GM19351 (cell line): ENCODE results near the gene ZBTB16.

Experiments
- ATAC-seq: cut with Tn5 transposase; IDR thresholded peaks from one replicate; pipeline ENCODE4 v1.9.1; 2021; ENCODE audit warnings: mild to moderate bottlenecking, moderate library complexity; ENCODE audit not compliant: unreplicated experiment

Gene ZBTB16

DNA sequence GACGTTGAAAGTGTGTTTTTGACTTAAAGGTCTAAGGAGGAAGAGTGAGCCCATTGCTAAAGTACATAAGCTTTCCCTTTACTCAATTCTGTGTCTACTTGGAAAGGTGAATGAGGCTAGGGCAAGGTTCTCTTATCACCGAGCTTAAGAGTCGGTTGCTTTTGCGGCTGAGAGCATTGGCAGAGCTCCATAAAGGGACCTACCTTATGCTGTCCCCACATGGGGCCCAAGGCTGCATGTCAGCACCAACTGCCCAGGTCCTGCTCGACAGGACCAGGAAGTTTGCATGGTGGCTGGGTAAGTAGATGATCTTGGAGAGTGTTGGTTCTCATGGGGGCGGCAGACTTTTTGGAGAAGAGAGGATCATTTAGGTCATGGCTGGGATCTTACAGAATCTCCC is 91.2 kb downstream of the ZBTB16 start:
- no peak for ATAC-seq

DNA sequence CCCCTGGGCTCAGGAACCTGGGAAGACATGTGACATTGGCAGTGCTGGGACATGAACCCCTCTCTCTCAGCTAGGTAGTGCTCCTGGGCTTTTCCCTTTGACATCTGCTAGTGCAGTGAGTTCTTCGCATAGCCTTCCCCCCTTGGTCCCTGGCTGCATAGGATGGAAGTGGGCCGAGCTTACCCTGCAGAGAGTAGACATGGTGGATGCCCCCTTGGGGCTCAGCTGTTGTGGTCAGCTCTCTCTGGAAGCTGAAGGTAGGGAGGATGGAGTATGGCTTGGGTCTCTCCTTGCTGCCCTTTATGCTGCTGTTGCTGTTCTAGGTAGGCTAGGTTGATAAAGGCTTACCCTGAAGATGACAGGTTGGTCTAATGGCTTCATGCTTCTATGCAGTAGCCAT is 92.1 kb downstream of the ZBTB16 start:
- ATAC-seq = no peak

DNA sequence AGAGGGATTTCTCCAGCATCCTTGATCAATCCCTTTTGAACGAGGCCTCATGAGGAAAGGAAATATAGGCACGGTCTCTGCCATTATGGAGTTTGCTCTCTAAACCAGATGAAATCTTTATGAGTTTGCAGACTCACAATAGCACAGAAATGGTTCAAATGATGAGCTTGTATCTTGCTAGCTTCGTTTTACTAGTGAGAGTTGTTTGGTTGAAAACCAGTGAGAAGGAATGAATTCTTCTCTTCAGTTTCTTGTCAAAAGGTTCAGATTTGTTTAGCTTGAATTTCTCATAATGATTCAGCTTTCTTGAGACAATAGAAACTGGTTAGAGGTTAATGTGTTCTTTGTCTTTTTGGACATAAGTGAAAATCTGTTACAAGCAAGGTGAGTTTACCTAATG is 92.7 kb downstream of the ZBTB16 start:
- no peak for ATAC-seq

DNA sequence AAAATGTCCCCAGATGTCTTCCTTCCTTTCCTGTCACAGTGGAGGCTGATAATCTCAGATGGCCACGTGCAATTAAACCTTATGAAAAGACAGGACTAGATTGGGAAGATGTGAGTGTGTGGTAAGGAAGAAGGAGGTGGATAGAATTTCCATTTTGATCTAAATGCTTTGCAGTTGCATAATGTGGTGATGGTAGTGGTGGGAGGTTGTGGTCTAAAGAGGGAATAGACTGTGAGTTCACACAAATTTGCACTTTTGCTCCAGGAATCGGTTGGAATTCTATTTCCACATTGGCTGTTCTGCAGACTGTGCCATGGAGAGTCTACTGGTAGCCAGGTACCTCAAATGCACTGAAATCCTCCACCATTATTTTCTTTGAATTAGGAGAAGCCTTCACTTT is 93.3 kb downstream of the ZBTB16 start:
- no peak for ATAC-seq

DNA sequence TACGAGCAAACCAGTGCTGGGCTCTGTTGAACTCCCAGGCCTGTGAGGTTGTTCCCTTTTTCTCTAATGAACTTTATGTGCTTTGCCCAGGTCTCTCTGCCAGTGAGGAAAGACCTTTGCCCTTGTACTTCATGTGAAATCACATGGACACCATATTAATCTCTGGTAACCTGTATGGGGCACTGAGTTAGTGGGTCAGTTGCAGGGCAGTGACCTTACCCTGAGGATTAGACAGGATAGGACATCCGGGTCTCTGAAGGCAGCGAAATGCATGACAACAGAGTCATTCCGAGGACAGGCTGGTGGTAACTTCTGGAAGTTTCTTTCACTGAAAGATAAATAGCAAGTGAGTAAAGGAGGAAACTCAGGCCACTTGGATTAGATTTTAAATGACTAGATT is 93.7 kb downstream of the ZBTB16 start:
- ATAC-seq = no peak

DNA sequence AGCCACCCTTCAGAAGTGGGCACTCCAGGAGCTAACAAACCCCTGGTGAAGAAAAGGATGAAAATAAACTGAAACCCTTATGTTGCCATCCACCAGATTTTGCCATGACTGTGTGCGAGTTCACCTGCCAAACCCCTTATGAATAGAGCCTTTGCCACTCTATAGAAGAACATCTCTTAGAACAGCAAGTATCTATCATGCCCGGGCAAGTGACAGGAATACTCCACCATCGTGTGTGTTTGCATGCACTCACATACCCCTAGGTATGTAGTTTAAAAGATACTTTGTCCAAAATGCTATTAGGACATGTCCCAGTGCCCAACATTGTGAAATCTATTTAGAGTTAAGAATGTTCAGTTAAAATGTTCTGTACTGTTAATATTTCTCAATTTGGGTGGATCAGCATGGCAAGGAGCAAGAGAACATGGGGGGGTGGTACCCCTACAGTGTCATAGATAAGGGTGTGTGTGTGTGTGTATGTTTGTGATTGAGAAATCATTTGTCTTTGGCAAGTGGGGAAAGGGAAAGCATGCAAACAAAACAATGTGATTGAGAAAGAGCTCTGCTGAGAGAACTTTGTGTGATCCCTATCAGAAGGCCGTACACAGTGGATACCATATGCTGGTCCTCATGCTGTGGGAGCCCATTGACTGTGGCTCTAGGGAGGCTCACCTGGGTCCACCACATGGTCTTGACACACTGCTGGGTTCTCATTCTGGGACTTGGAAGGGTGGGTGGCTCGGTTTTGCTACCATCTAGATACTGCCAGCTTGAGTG is 94.9 kb downstream of the ZBTB16 start:
- no peak for ATAC-seq

DNA sequence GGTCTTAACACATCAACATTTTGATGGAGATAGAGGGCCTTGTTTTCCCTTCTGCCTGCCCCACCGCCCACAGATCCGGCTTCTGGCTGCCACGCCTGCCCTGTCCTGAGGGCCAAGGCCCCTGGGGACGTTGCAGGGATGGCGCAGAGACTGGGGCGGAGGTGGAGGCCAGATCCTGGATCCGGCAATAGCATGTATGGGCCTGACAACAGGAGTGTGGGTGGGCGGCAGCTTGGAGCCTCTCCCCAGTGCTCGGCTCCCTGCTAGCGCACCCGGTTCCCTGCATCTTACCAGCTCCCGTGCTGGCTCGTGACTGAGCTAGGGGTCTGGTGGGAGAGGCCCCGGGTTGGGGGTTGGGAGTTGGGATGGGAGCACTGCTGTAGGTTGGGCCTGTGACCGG is 95.6 kb downstream of the ZBTB16 start:
- no peak for ATAC-seq

DNA sequence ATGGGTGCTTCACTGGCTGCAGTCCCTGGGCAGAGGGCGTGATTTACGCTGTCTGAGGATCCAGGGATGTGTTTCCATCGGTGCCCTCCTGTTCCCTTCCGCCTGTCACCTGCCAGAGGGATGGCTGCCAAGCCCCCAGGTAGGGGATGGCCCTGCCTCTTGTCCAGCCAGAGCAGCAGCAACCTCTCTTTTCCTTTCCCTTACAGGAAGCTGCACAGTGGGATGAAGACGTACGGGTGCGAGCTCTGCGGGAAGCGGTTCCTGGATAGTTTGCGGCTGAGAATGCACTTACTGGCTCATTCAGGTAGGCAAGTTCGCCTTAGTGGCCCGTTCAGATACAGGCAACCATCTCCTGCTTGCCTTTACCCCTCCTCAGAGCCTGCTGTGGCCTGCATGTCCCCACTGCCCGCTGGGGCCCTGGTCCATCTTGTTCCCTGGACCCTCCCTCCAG is 96.6 kb downstream of the ZBTB16 start:
- no peak for ATAC-seq

DNA sequence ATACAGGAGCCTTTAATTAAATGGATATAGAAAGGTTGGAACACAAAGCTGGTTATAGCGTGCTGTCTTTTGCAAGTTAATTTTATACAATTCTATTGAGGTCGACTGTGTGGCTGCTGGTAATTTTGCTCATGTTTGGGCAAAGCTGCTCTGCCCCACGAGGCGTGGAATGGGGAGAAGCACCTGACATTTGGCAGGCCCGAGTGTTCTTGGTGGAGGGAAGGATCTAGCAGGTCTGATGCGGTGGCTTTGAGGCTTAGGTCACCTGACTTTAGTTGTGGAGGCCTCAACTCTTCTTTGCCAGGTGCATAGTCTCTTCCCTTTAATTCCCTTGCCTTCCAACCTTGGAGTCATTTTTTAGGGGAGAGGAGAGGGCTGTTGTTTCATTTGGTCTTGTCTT is 97.3 kb downstream of the ZBTB16 start:
- no peak for ATAC-seq

DNA sequence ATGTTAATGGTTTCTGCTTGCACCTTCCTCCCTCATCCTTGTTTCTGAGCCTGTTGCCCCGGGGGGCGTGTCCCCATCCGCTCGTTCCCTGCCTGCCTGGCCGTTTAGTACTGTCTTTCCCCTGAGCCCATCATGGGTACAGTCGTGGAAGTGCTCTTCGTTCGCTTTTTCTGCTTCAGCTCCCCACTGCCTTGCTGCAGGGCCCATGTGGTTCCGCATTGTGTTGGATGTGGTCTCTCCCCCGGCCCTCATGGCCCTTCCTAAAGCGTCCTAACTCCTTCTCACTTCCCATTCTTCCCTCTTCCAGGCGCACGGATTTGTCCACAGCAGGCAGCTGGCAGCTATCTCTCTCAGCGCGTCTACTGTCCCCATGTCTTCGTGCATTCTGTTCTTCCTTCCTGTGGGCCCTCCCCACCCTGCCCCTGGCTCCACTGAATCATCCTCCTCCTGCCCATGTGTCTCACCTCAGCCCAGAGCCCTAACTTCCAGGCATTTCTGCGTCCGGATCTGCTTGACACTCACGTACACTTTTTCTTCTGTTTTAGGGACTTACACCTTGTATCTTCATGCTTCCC is 98.1 kb downstream of the ZBTB16 start:
- no peak for ATAC-seq

DNA sequence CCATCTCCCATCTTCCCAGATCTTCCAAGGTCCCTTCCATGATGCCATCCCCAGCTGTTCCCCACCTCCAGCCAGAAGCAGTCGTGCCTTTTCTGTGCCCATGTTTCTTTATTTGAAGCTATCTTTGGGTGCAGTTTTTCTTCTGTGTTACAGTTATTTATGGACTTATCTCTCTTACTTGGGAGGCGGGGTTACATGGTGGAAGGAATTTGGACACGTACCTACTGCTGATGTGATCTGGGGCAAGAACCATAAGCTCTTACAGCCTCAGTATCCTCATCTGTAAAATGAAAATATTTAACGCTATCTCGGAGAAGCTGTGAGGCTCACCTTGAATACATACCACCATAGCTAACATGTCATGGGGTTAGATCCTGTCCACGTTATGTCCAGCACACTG is 98.9 kb downstream of the ZBTB16 start:
- ATAC-seq = no peak

DNA sequence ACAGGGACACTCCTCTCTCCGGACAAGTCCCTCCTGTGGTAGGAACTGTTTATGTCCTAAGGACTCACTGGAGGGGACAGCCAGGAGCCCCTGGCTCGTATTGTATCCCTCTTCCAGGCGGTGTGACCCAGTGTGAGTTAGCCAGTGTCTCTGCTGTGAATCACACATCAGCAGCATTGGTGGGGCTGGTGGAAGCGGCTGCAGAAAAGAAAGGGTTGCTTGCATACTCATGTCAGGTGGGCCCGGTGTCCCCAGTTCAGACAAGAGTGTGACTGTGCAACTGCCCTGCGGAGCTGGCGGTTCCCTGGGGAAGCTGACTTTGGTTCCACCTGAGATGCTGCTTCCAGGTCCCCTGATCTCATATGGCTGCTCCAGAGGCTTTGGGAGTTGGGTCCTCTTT is 99.4 kb downstream of the ZBTB16 start:
- no peak for ATAC-seq

DNA sequence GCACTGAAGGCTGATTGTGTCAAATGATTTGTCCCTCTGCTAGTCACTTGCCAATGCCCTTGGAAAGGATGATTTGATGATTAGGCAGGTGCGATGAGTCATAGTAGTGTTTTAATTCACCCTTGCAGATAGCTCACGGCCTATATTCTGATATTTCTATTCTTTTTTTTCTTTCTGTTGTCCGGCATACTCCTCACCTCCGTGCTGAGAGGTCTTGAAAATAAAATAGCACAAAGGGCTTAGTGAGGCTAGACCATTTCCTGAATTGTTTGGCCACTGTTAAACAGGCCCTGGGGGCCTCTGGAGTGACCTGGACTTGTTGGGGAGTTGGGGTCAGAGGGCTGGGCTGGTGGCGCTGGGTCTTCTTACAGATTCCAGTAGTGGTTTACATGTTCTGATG is 99.8 kb downstream of the ZBTB16 start:
- ATAC-seq = no peak

DNA sequence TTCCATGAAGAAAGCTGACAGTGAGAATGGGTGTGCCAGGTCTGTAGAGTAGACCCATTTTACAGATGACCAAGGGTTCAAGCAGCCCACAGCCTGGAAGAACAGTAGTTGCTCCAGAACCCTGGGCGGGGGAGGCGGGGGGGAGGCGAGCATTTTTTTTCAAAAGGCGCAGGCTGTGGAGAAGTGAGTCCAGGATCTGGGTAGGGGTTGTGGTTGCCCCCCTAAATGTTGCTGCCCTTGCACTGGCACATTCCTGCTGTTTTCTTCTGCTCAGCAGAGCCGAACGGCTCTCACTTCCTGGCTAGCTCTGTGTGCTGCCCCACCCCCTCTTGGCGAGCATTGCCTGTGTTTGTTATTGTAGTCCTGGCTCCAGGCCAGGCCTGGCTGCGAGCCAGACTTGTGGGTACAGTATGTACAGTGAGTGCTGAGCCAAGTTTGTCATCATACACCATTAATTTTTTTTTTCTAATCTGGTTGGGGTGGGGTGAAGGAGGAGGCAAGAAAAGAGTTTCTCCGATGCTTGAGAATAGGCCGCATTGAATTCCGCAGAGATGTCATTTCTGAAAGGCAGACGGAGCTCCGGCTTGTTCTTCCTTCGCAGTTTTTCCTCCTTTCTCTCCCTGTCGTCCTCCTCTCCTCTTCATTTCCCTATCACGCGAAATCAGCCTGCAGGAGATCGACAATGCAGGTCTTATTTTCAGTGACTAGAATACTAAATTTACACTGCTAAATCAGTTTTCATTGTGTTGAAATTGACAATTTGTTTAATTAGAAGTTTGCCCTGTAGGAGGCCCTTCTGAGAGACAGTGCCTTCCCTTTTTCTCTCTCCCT is 100.5 kb downstream of the ZBTB16 start:
- peak; percentile 67 for ATAC-seq

DNA sequence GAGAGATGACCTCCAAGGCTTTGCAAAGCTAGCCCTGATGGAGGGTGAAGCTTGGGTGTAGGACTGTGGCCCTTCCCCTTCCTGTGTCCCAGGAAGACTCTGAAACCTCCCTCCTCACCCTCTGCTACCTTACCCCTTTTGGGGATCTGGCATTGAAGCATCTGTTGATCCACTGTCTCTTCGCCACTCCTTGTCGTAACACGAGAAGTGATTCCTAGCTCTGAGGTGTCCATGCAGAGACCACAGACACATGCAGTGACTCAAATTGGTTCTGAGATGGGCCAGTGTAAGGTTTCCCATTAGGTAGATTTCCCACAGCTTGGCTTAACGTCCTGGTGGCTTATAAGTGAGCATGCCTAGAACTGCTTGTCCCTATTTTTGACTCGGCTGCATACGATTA is 101.4 kb downstream of the ZBTB16 start:
- no peak for ATAC-seq

DNA sequence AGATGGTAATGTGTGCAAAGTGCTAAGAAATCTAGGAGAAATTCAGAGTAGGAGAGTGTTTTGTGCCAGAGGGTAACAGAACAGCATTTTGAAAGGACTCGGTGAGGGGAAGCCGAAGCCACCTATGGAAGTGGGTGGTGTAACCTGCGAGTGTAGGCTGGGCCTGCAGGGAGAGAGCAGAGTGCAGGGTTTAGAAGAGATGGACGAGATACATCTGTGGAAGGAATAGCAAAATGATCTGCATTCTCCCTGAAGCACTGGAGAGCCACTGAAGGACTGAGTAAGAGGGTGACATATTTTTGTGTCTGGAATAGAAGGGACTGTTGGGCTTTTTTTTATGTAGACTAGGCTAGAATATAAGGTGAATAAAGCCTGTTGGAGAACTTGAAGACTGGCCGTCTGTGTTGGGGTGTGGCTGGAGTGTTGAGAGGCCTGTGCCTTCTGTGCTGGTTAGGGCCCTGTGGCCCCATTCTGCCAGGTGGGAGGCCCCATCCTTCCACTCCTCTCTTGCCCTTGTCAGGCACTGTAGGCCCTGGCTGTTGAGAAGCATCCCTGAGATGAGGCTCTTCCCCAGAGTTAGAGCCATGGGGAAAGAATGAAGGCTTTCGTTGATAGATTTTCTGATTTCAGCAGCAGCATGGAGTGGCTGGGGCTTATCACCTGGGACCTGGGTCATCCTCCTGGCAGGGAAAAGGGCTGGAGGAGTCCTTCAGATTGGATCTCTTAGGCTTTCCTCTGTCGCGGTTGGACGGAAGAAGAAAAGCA is 102.2 kb downstream of the ZBTB16 start:
- ATAC-seq = no peak

DNA sequence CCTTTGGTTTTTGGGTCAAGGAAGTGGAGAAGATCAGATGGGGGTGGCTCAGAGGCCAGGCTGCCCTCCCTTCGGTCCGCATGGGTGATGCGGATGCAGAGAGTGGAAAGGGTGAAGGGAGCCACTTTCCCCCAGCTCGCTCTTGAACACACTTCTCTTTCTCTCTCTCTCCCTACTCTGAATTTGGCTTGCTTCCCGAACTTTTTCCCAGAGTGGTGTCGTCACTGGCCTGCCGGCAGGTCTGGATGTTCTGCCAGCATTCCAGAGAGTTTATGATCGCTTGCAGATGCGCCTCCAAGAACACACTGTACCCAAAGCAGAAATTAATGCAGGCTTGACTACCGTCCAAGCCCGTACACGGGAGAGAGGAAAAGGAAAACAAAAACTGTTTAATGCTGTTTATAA is 103.2 kb downstream of the ZBTB16 start:
- ATAC-seq = no peak

DNA sequence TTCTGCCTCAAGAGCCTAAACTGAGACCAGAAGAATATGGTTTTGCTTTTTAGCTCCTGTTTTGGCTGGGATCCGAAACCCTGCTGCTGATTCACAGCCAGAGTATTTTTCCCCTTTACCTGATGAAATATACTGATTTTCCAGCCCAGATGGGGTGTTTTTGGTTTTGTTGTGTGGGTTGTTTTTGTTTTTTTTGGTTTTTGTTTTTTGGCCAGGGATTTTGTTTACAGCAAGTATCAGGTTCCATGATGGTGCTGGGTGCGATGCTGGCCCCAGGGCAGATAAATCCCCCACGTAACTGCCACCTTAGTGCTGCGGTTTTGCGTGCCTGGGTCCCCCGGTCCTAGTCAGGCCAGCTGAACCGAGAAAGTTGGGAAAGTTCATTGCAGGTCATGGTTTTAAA is 103.7 kb downstream of the ZBTB16 start:
- no peak for ATAC-seq

DNA sequence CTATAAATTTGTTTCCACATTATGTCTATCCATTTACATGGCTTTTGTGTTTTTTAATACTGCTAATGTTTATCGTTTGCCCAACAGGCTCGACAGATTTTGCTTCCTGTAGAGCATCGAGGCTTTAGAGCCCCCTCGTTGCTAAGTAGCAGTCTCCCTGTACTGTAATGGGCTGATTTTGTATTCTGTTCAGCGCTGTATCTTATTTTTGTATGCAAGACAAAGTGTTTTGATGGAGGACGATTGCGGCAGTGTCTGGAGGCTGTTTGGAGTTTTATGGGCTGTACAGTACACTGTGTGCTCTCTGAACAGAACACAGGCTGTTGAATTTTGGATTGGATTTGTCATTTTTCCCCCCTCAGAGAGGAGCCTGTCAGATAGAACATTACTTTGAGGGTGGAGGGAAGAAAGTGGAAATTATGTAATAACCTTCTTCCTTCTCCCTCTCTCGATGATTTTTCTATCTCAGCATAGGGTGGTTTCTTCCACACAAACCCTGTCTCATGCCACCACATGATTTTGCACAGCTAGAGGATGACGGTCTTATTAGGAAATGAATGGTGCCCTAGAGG is 104.4 kb downstream of the ZBTB16 start:
- no peak for ATAC-seq

DNA sequence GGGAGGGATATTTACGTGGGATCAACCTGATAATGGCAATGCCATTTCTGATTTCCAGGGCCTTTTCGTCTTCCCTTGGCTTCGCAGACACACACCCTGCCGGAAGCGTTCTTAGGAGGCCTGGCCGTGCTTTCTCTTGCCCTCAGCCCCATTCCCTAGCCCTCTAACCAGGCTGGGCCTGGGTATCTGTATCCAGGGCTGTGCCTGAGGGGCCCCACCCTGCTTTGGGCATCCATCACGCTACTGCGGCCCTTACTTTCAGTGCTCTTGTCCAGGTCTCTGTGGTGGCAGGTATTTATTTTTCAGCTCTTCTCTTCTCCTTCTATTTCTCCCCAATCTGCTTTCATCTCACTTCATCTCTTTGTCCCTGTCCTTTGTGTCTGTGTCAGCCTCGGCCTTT is 105.0 kb downstream of the ZBTB16 start:
- no peak for ATAC-seq
